Progenitor cell of endocrine pancreas (in vitro differentiated cells): Measurements from ENCODE around the gene AGPAT4. TPM values are rescaled to one million over a fixed set of nuclear protein-coding genes. Genes with fewer than 3 reads are reported as not detected.

Source experiments
- DNase-seq: peaks from one replicate; pipeline ENCODE4 v3.0.0; 2021; ENCODE audit warnings: low spot score; ENCODE audit not compliant: unreplicated experiment
- H3K27ac Mint-ChIP-seq: 2 replicates; pipeline ENCODE4 v1.8.0; 2021; ENCODE audit warnings: mild to moderate bottlenecking, moderate library complexity, mixed read lengths
- H3K27me3 Mint-ChIP-seq: 2 replicates; pipeline ENCODE4 v1.8.0; 2021; ENCODE audit warnings: mixed read lengths
- H3K36me3 Mint-ChIP-seq: 2 replicates; pipeline ENCODE4 v1.8.0; 2022; ENCODE audit warnings: mixed read lengths; ENCODE audit not compliant: insufficient read depth
- H3K4me1 Mint-ChIP-seq: 2 replicates; pipeline ENCODE4 v1.8.0; 2021; ENCODE audit warnings: low read depth, mixed read lengths
- H3K4me3 Mint-ChIP-seq: 2 replicates; pipeline ENCODE4 v1.8.0; 2021; ENCODE audit warnings: low read depth, mild to moderate bottlenecking, moderate library complexity, mixed read lengths
- H3K9me3 Mint-ChIP-seq: 2 replicates; pipeline ENCODE4 v1.8.0; 2021; ENCODE audit warnings: low read depth, mixed read lengths
- CTCF ChIP-seq: fragments of 200-600 bp; sonication (generic); IDR thresholded peaks from one replicate; pipeline ENCODE4 v1.5.0; 2021; ENCODE audit warnings: antibody characterized with exemption, mild to moderate bottlenecking; ENCODE audit not compliant: unreplicated experiment
- total RNA-seq: library from RNA; stranded (reverse); gene quantifications from 2 replicates; pipeline ENCODE4 v1.2.1, GENCODE V29; 2021

Gene AGPAT4
- total RNA-seq, 1 donor from 2014 or later, result 43.7 TPM

- Mint-ChIP-seq H3K4me3 (no peak overlapping the region), H3K9me3 (peaks cover 3% of the 10 kb centered on the region), H3K27ac (peak overlapping the region; percentile 50), H3K27me3 (no peaks in the 10 kb centered on the region), H3K4me1 (peaks cover 11% of the 10 kb centered on the region), H3K36me3 (peaks cover 11% of the 10 kb centered on the region)
- no peak for TF ChIP-seq CTCF
- no peak for DNase-seq
These were observed 19.2 kb downstream of the AGPAT4 start for GRCh38 chr6:161254464-161255253.

- TF ChIP-seq CTCF, result no peak
- Mint-ChIP-seq H3K27ac (no peak overlapping the region), H3K4me3 (no peak overlapping the region), H3K36me3 (peaks cover 12% of the 10 kb centered on the region), H3K27me3 (no peaks in the 10 kb centered on the region), H3K4me1 (peaks cover 11% of the 10 kb centered on the region), H3K9me3 (peaks cover 7% of the 10 kb centered on the region)
- no peak for DNase-seq
These were observed 19.8 kb downstream of the AGPAT4 start for GRCh38 chr6:161254126-161254463.

- peaks cover 17% of the 10 kb centered on the region for H3K36me3 Mint-ChIP-seq
- no peak for DNase-seq
- H3K4me1 Mint-ChIP-seq, result peaks cover 14% of the 10 kb centered on the region
- H3K9me3 Mint-ChIP-seq, result peaks cover 10% of the 10 kb centered on the region
- H3K27ac Mint-ChIP-seq, result no peak overlapping the region
- no peak overlapping the region for H3K4me3 Mint-ChIP-seq
- no peak for TF ChIP-seq CTCF
- H3K27me3 Mint-ChIP-seq, result no peaks in the 10 kb centered on the region
These were observed 22.5 kb downstream of the AGPAT4 start for GRCh38 chr6:161251345-161251744.

GRCh38 chr6:161249327-161249726 lies 24.5 kb downstream of the AGPAT4 start:
- H3K4me1 Mint-ChIP-seq, result peaks cover 3% of the 10 kb centered on the region
- H3K27me3 Mint-ChIP-seq, result no peaks in the 10 kb centered on the region
- no peak overlapping the region for H3K4me3 Mint-ChIP-seq
- no peak for TF ChIP-seq CTCF
- DNase-seq, result no peak
- H3K9me3 Mint-ChIP-seq, result peaks cover 10% of the 10 kb centered on the region
- H3K36me3 Mint-ChIP-seq, result peaks cover 17% of the 10 kb centered on the region
- H3K27ac Mint-ChIP-seq, result no peak overlapping the region

GRCh38 chr6:161246725-161247124 lies 27.1 kb downstream of the AGPAT4 start:
- Mint-ChIP-seq H3K27me3 (no peaks in the 10 kb centered on the region), H3K36me3 (peaks cover 17% of the 10 kb centered on the region), H3K4me1 (peaks cover 6% of the 10 kb centered on the region), H3K4me3 (no peak overlapping the region), H3K27ac (peak overlapping the region; percentile 63), H3K9me3 (peaks cover 10% of the 10 kb centered on the region)
- no peak for DNase-seq
- TF ChIP-seq CTCF, result no peak
